GM19025 (cell line): ENCODE results near the gene TRO.

Source experiments
- ATAC-seq: cut with Tn5 transposase; IDR thresholded peaks from one replicate; pipeline ENCODE4 v1.9.1; 2021; ENCODE audit warnings: mild to moderate bottlenecking, low read depth, moderate library complexity; ENCODE audit not compliant: unreplicated experiment

TRO gene

GRCh38 chrX:54945224-54945623 is 24.6 kb downstream of the TRO start:
- no peak for ATAC-seq

- no peak for ATAC-seq
Observed at GRCh38 chrX:54950730-54951375, 30.2 kb downstream of the TRO start.

DNA sequence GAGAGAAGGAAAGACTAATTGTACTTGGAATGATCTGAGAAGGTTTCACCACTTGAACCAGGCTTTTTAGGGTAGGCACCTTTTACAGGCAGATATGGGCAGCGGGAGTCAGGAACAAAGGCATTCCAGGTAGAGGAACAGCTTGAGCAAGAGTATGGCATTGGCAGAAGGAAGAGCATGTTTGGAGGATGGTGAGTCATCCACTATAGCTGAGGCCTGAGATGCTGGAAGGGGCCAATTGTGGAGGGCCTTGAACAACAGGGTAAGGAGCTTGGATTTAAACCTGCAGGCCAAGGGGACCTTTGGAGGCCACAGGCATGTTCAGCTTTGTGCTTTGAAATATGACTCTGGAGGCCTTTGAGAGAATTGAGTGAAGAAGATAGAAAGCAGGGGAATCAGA is 41.1 kb downstream of the TRO start:
- ATAC-seq: no peak

- ATAC-seq: no peak
Observed at GRCh38 chrX:54964766-54965497, 44.3 kb downstream of the TRO start.

DNA sequence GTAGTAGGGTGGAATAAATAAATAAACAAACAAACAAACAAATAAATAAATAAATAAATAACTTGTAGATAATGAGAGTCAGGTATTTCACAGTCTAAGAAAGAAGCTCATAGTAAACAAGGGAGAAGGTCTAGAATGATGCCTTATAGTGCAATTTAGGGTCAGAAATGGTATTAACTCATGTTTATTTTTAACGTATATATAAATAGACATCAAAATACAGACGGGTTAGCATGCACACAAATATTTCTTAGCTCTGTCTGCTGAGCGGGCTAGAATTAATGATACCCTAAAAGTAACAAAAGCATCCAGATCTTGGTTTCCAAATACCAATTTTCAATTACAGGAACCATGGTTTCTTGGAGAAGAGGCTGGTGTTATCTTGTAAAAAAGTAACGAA is 56.8 kb downstream of the TRO start:
- ATAC-seq: no peak

- no peak for ATAC-seq
Observed at GRCh38 chrX:54978448-54978847, 57.8 kb downstream of the TRO start.

DNA sequence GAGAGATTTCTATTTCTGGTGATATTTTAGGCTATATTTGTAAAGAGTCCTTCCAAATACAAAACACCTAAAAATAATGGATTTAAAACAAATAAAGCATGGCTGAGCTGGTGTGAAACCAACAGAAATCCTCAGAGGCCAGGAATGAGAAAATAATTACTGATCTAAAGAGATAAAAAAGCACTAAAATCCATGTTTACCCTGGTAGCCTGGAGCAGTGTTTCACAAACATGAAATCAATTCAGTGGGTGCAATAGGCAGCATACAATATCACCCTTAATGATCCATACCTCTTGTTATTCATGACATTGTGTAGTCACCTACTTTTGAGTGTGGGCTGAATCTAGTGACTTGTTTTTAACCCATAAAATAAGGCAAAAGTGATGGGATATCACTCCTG is 58.8 kb downstream of the TRO start:
- no peak for ATAC-seq

GRCh38 chrX:54980334-54980733 is 59.7 kb downstream of the TRO start:
- ATAC-seq: no peak
